KMS-11 (cell line): ENCODE measurements around the gene DCANP1.

Experiments used
- H2AFZ ChIP-seq: fragments of 200-600 bp; sonication (generic); 2 replicates; pipeline ENCODE4 v1.6.1; 2016; ENCODE audit warnings: antibody characterized with exemption, mixed run types, low read depth
- H3K27ac ChIP-seq: fragments of 200-600 bp; sonication (generic); 2 replicates; pipeline ENCODE4 v1.6.1; 2016; ENCODE audit warnings: mild to moderate bottlenecking, mixed run types
- H3K27me3 ChIP-seq: fragments of 200-600 bp; sonication (generic); 2 replicates; pipeline ENCODE4 v1.6.1; 2017; ENCODE audit warnings: mild to moderate bottlenecking, low read depth, mixed run types, moderate library complexity; ENCODE audit not compliant: insufficient read depth
- H3K36me3 ChIP-seq: fragments of 200-600 bp; sonication (generic); 2 replicates; pipeline ENCODE4 v1.6.1; 2017; ENCODE audit warnings: mild to moderate bottlenecking, mixed run types; ENCODE audit not compliant: insufficient read depth
- H3K4me1 ChIP-seq: fragments of 200-600 bp; sonication (generic); 2 replicates; pipeline ENCODE4 v1.6.1; 2016; ENCODE audit warnings: mild to moderate bottlenecking, low read depth, mixed run types; ENCODE audit not compliant: poor library complexity, severe bottlenecking
- H3K4me2 ChIP-seq: fragments of 200-600 bp; sonication (generic); 2 replicates; pipeline ENCODE4 v1.7.0; 2016; ENCODE audit warnings: mild to moderate bottlenecking, mixed run types
- H3K4me3 ChIP-seq: fragments of 200-600 bp; sonication (generic); IDR thresholded peaks from 2 replicates; pipeline ENCODE4 v1.6.1; 2017; ENCODE audit warnings: low read depth, low read length, mixed read lengths; ENCODE audit not compliant: insufficient read depth
- H3K79me2 ChIP-seq: fragments of 200-600 bp; sonication (generic); 2 replicates; pipeline ENCODE4 v1.6.1; 2016; ENCODE audit warnings: low read depth, mixed run types; ENCODE audit not compliant: insufficient read depth
- H3K9ac ChIP-seq: fragments of 200-600 bp; sonication (generic); 2 replicates; pipeline ENCODE4 v1.6.1; 2016; ENCODE audit warnings: mild to moderate bottlenecking, mixed run types
- H4K20me1 ChIP-seq: fragments of 200-600 bp; sonication (generic); 2 replicates; pipeline ENCODE4 v1.6.1; 2016; ENCODE audit warnings: mild to moderate bottlenecking, mixed run types; ENCODE audit not compliant: insufficient read depth
- TF ChIP-seq, protein P1 (sequence below): fragments of 200-600 bp; sonication (generic); conservative IDR thresholded peaks from 2 replicates; pipeline ENCODE4 v1.6.1; 2017; ENCODE audit warnings: low read depth, mild to moderate bottlenecking, antibody characterized with exemption, low read length, moderate library complexity, mixed read lengths

DCANP1 gene

GRCh38 chr5:135491552-135492318, 44.6 kb upstream of the DCANP1 start:
- H3K4me1 ChIP-seq, result no peaks in the 10 kb centered on the region
- no peak overlapping the region for H3K9ac ChIP-seq
- H4K20me1 ChIP-seq, result no peaks in the 10 kb centered on the region
- H3K27ac ChIP-seq, result no peak overlapping the region
- no peaks in the 10 kb centered on the region for H3K79me2 ChIP-seq
- H3K36me3 ChIP-seq, result no peaks in the 10 kb centered on the region
- TF ChIP-seq, protein P1, sequence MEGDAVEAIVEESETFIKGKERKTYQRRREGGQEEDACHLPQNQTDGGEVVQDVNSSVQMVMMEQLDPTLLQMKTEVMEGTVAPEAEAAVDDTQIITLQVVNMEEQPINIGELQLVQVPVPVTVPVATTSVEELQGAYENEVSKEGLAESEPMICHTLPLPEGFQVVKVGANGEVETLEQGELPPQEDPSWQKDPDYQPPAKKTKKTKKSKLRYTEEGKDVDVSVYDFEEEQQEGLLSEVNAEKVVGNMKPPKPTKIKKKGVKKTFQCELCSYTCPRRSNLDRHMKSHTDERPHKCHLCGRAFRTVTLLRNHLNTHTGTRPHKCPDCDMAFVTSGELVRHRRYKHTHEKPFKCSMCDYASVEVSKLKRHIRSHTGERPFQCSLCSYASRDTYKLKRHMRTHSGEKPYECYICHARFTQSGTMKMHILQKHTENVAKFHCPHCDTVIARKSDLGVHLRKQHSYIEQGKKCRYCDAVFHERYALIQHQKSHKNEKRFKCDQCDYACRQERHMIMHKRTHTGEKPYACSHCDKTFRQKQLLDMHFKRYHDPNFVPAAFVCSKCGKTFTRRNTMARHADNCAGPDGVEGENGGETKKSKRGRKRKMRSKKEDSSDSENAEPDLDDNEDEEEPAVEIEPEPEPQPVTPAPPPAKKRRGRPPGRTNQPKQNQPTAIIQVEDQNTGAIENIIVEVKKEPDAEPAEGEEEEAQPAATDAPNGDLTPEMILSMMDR, result no peak
- H3K4me2 ChIP-seq, result no peak overlapping the region
- no peak overlapping the region for H3K4me3 ChIP-seq
- H3K27me3 ChIP-seq, result no peaks in the 10 kb centered on the region
- H2AFZ ChIP-seq, result no peak overlapping the region

- no peaks in the 10 kb centered on the region for H3K36me3 ChIP-seq
- TF ChIP-seq, protein P1, result no peak
- no peaks in the 10 kb centered on the region for H3K4me1 ChIP-seq
- H3K4me2 ChIP-seq, result no peak overlapping the region
- no peaks in the 10 kb centered on the region for H4K20me1 ChIP-seq
- no peaks in the 10 kb centered on the region for H3K27me3 ChIP-seq
- H2AFZ ChIP-seq, result no peak overlapping the region
- no peak overlapping the region for H3K27ac ChIP-seq
- no peak overlapping the region for H3K9ac ChIP-seq
- H3K4me3 ChIP-seq, result no peak overlapping the region
- H3K79me2 ChIP-seq, result no peaks in the 10 kb centered on the region
Measured at GRCh38 chr5:135491038-135491551, 43.9 kb upstream of the DCANP1 start.

- no peak overlapping the region for H2AFZ ChIP-seq
- H3K79me2 ChIP-seq, result no peaks in the 10 kb centered on the region
- H3K4me3 ChIP-seq, result no peak overlapping the region
- no peak overlapping the region for H3K9ac ChIP-seq
- TF ChIP-seq, protein P1, result no peak
- H3K36me3 ChIP-seq, result no peaks in the 10 kb centered on the region
- no peak overlapping the region for H3K4me2 ChIP-seq
- H3K27ac ChIP-seq, result no peak overlapping the region
- H3K4me1 ChIP-seq, result no peaks in the 10 kb centered on the region
- no peaks in the 10 kb centered on the region for H3K27me3 ChIP-seq
- H4K20me1 ChIP-seq, result no peaks in the 10 kb centered on the region
Measured at GRCh38 chr5:135490245-135491037, 43.3 kb upstream of the DCANP1 start.

DNA sequence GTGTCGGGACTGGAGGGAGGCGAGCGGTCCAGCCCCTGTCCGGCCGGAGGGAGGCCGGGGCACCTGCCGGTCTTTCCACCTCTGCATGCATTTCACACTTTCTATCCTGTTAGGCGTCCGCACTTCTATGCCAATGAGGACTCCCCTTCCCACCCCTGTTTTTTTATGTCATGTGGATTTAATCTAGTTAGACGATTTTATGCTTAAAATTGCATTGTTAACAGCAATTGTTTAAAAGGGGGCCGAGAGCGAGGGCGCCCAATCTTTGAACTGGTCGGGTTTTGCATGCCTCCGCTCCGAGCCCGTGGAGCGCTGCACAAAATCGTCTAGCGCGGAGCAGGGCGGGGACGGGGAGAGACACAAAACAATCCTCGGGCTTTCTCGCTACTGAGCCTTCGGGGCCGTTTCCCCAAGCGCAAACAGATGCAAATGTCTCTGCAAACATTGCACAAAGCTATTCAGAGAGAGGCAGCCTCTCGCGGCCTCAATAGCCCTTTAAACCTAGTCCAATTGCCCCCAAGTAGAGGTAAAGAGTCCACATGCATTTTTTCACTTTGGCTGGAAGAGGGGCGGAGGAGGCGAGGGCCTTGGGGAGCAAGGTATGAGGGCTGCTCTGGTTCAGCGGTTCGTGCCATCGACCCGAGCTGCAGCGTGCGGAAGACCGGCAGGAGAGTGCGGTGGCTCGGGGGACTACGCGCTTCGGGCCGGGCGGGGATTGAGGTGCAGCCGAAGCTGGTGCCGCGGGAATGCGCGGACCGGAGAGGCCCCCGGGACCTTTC, 42.5 kb upstream of the DCANP1 start:
- H3K4me1 ChIP-seq, result no peaks in the 10 kb centered on the region
- H3K4me3 ChIP-seq, result no peak overlapping the region
- H3K27ac ChIP-seq, result no peak overlapping the region

More for the DNA sequence above, 42.5 kb upstream of the DCANP1 start:
- no peak overlapping the region for H3K9ac ChIP-seq
- no peaks in the 10 kb centered on the region for H4K20me1 ChIP-seq
- no peak overlapping the region for H2AFZ ChIP-seq
- TF ChIP-seq, protein P1, result no peak
- H3K36me3 ChIP-seq, result no peaks in the 10 kb centered on the region
- H3K4me2 ChIP-seq, result no peak overlapping the region
- H3K27me3 ChIP-seq, result no peaks in the 10 kb centered on the region
- no peaks in the 10 kb centered on the region for H3K79me2 ChIP-seq
